ENCODE data around the gene C7. TPM values are rescaled to one million over a fixed set of nuclear protein-coding genes. Genes with fewer than 3 reads are reported as not detected.
"Not testable (repeated sequence)": the region's sequence is repeated elsewhere in the genome, so short reads cannot be mapped to it uniquely, and the experiment has no call there.

Gene C7
- total and polyA plus RNA-seq, 12 donors, result 442 to 4,123 (median 1,249) TPM

- TF ChIP-seq POLR2A (IDR thresholded peaks at IDR 0.05) (no peak), CTCF (IDR thresholded peaks at IDR 0.05) (no peak)
- Histone ChIP-seq H3K9me3 (replicated peaks in 1 of 3) (no peaks in the 10 kb centered on the region), H3K27me3 (no peaks in the 10 kb centered on the region), H3K4me3 (no peak overlapping the region), H3K27ac (no peak overlapping the region), H3K4me1 (replicated peaks in 1 of 2) (no peaks in the 10 kb centered on the region), H3K36me3 (replicated peaks in 1 of 2) (no peaks in the 10 kb centered on the region)
- 88 to 94% (median 91%) methylated on average over 1 of the region's 1 CpG for WGBS, 4 donors
- no peak for DNase-seq
- intact Hi-C loops (cut with DNase I), result no loop called here
Measured at GRCh38 chr5:40869384-40869783, 39.9 kb upstream of the C7 start.

- no peaks in the 10 kb centered on the region for H3K27me3 ChIP-seq
- no peaks in the 10 kb centered on the region for H3K9me3 ChIP-seq (replicated peaks in 1 of 3)
- H3K4me3 ChIP-seq, result no peak overlapping the region
- 67 to 91% (median 74%) methylated on average over 4 of the region's 4 CpGs for WGBS, 4 donors
- H3K27ac ChIP-seq, result no peak overlapping the region
- no peaks in the 10 kb centered on the region for H3K4me1 ChIP-seq (replicated peaks in 1 of 2)
- intact Hi-C loops (cut with DNase I), result no loop called here
- no peak for TF ChIP-seq POLR2A (IDR thresholded peaks at IDR 0.05)
- TF ChIP-seq CTCF (IDR thresholded peaks at IDR 0.05), result no peak
- no peak for DNase-seq
- no peaks in the 10 kb centered on the region for H3K36me3 ChIP-seq (replicated peaks in 1 of 2)
Measured at GRCh38 chr5:40871177-40871576, 38.1 kb upstream of the C7 start.

DNA sequence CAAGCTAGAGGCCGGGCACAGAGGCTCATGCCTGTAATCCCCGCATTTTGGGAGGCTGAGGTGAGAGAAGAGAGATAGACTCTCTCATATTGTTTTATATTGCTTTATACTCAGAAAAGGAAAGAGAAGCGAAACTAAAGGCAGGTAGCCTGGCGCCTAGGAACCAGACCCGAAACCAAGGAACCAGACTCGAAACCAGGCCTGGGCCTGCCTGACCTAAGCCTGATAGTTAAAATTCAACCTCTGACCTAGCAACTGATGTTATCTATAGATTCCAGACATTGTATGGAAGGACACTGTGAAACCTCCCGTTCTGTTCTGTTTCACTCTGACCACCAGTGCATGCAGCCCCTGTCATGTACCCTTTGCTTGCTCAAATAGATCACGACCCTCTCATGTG lies 37.0 kb upstream of the C7 start:
- H3K4me3 ChIP-seq; H3K36me3 ChIP-seq (replicated peaks in 1 of 2); H3K9me3 ChIP-seq (replicated peaks in 1 of 3); H3K27ac ChIP-seq; DNase-seq; H3K4me1 ChIP-seq (replicated peaks in 1 of 2); H3K27me3 ChIP-seq; intact Hi-C loops (cut with DNase I): not testable (repeated sequence)
- WGBS, 4 donors, result 94 to 96% (median 95%) methylated on average over 8 of the region's 8 CpGs

- 89 to 96% (median 90%) methylated on average over 3 of the region's 3 CpGs for WGBS, 4 donors
- TF ChIP-seq POLR2A (IDR thresholded peaks at IDR 0.05) (no peak), CTCF (IDR thresholded peaks at IDR 0.05) (no peak)
- no peak for DNase-seq
- Histone ChIP-seq H3K4me3 (no peak overlapping the region), H3K9me3 (replicated peaks in 1 of 3) (no peaks in the 10 kb centered on the region), H3K36me3 (replicated peaks in 1 of 2) (no peaks in the 10 kb centered on the region), H3K27ac (no peak overlapping the region), H3K27me3 (no peaks in the 10 kb centered on the region), H3K4me1 (replicated peaks in 1 of 2) (no peaks in the 10 kb centered on the region)
- intact Hi-C loops (cut with DNase I), result no loop called here
Measured at GRCh38 chr5:40873286-40873880, 35.9 kb upstream of the C7 start.

DNA sequence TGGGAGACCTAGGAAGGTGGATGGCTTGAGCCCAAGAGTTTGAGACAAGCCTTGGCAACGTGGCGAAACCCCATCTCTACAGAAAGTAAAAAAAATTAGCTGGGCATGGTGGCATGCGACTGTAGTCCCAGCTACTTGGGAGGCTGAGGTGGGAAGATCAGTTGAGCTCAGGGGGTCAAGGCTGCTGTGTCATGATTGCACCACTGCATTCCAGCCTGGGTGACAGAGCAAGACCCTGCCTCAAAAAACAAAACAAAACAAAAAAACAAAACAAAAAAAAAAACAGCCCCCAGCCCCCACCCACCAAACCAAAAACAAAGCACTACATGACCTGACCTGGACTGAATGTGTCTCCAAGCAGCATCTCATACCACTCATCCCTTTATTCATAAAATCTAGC lies 33.3 kb upstream of the C7 start:
- WGBS, 4 donors, result 71 to 72% (median 72%) methylated on average over 3 of the region's 3 CpGs
- no peaks in the 10 kb centered on the region for H3K27me3 ChIP-seq
- no peak for DNase-seq
- no peak overlapping the region for H3K4me3 ChIP-seq
- intact Hi-C loops (cut with DNase I), result no loop called here
- H3K36me3 ChIP-seq (replicated peaks in 1 of 2), result no peaks in the 10 kb centered on the region
- no peaks in the 10 kb centered on the region for H3K9me3 ChIP-seq (replicated peaks in 1 of 3)
- no peak for TF ChIP-seq POLR2A (IDR thresholded peaks at IDR 0.05)
- TF ChIP-seq CTCF (IDR thresholded peaks at IDR 0.05), result no peak
- H3K27ac ChIP-seq, result no peak overlapping the region
- peaks cover 0 to 5% of the 10 kb centered on the region in 2 donors for H3K4me1 ChIP-seq (replicated peaks in 1 of 2)

Data from adrenal gland (tissue), 12 donors.